WI38 (cell line): ENCODE measurements around the gene ARPC5L.

Experiments
- H3K4me3 ChIP-seq: 2 replicates; pipeline ENCODE4 v1.5.1; 2011; ENCODE audit warnings: low read depth, mild to moderate bottlenecking, control low read depth, low read length
- TF ChIP-seq, protein P1 (sequence below): IDR thresholded peaks from 2 replicates; pipeline ENCODE4 v1.5.1; 2012; ENCODE audit warnings: low read depth, mild to moderate bottlenecking, control low read depth, low read length

Gene ARPC5L

DNA sequence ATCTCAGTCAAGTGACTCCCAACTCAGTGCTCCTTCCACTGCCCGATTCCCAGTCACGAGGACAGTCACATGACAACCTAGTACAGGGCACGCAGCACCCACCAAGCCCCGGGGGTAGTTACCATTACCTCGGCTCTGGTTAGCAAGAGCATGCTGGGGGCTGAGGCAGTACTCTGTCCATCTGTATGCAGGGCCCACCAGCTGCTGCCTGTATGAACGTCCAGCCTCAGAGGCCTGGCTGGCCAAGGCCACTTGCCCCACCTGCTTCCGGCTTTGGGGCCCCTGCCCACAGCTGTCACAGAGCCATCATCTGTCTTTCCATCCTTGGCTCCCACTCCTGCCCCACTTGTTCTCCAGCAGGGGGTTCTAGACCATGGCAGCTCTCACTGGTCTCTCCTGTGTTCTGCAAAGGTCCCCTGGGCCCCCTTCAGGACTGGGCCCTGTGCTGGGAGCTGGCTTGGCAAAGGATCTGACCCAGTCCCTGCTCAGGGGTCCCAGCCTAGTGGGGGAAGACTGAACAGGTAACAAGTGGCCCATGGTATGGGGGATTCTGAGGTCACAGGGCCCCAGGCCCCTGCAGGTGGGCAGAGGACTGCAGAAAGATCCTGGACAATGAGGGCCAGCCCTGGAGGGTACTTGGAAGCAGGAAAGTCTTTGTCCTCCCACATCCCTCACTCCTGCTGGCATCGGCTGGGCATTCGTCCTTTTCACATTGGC lies 3.4 kb upstream of the ARPC5L start:
- TF ChIP-seq, protein P1, sequence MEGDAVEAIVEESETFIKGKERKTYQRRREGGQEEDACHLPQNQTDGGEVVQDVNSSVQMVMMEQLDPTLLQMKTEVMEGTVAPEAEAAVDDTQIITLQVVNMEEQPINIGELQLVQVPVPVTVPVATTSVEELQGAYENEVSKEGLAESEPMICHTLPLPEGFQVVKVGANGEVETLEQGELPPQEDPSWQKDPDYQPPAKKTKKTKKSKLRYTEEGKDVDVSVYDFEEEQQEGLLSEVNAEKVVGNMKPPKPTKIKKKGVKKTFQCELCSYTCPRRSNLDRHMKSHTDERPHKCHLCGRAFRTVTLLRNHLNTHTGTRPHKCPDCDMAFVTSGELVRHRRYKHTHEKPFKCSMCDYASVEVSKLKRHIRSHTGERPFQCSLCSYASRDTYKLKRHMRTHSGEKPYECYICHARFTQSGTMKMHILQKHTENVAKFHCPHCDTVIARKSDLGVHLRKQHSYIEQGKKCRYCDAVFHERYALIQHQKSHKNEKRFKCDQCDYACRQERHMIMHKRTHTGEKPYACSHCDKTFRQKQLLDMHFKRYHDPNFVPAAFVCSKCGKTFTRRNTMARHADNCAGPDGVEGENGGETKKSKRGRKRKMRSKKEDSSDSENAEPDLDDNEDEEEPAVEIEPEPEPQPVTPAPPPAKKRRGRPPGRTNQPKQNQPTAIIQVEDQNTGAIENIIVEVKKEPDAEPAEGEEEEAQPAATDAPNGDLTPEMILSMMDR: no peak
- H3K4me3 ChIP-seq: no peak overlapping the region

DNA sequence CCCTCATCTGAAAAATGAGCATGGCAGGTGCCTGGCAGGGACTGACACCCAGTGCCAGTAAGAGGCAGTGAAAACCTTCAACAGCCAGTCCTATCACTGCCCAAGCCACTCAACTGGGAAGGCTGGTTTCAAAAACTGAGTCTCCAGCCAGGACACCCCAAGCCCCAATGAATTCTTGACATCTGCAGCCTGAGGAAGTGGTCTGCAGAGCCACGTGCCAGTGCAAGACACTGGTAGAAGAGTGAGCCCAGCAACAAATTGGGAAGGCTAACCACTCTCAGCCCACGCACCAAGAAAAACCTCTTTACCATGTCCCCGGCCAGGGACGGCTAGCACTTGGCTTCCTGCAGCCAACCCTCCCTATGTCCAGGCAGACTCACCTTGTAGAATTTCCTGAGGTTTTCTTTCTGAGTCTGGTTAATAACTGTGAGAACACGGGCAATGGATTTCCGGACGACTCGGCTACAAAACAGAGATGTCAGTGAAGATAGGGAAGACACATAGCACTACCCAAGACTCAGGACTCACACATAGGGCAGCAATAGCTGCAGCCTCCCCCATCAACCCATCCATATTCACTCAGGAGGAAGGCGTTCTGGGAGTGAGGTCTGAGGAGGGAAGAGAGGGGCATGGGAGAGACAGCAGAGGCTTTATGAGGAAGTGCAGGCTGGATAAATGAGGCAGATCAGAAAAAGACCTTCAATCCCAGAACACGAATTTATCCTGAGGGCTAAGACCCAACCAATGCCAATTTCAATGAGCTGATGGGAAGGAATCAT lies 1.9 kb upstream of the ARPC5L start:
- peak overlapping the region; percentile 85 for H3K4me3 ChIP-seq
- TF ChIP-seq, protein P1: no peak

DNA sequence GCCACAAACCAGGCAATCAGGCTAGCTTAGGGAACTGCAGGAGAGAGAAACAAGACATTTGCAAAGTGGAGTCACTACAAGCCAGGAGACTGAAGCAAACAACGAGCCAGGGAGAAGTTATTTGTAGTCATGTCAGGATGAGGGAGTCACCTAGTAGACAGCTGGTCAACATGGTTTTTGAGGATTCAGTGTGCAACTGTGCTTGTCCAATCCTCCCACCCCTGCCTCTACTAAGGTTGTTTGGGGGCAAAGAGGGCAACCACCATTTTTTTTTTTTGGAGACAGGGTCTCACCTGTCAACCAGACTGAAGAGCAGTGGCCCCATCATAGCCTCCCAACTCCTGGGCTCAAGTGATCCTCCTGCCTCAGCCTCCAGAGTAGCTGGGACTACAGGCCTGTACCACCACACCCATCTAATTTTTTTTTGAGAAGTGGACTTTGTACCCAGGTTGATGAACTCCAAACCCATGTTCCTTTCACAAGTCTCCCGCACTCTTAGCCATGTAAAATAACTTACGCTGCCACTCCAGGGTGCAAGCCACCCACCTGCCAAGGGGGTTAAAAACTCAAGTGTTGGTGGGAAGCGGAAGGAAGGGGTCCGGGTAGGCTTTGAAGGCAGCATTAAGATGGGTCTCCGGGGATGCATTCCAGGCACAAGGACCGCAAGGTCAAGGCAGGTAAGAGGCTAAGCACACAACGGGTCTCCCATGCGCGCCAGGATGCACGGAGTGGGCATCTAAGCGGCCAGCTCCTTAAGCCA lies 1.2 kb upstream of the ARPC5L start:
- TF ChIP-seq, protein P1: no peak
- H3K4me3 ChIP-seq: peak overlapping the region; percentile 85

DNA sequence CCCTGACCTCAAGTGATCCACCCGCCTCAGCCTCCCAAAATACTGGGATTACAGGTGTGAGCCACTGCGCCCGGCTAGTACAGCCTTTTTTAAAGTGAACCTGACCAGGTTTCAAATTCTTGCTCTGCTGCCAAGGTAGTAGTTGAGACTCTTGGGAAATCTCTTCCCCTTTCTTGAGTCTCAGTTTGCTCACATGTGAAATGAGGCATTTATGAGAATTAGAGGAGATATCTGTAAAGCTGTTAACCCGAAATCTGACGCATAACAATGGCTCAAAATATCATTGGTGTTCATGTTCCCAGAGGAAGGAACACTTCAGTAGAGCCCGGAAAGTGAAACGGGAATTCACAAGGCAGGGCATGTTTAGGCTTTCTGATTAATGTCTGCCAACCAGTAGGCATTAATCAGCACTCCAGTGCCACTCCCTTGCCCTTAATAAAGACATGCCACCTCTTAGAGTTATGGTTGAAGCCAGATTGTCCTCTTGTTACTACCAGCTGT lies 1.5 kb downstream of the ARPC5L start:
- TF ChIP-seq, protein P1: no peak
- no peak overlapping the region for H3K4me3 ChIP-seq

DNA sequence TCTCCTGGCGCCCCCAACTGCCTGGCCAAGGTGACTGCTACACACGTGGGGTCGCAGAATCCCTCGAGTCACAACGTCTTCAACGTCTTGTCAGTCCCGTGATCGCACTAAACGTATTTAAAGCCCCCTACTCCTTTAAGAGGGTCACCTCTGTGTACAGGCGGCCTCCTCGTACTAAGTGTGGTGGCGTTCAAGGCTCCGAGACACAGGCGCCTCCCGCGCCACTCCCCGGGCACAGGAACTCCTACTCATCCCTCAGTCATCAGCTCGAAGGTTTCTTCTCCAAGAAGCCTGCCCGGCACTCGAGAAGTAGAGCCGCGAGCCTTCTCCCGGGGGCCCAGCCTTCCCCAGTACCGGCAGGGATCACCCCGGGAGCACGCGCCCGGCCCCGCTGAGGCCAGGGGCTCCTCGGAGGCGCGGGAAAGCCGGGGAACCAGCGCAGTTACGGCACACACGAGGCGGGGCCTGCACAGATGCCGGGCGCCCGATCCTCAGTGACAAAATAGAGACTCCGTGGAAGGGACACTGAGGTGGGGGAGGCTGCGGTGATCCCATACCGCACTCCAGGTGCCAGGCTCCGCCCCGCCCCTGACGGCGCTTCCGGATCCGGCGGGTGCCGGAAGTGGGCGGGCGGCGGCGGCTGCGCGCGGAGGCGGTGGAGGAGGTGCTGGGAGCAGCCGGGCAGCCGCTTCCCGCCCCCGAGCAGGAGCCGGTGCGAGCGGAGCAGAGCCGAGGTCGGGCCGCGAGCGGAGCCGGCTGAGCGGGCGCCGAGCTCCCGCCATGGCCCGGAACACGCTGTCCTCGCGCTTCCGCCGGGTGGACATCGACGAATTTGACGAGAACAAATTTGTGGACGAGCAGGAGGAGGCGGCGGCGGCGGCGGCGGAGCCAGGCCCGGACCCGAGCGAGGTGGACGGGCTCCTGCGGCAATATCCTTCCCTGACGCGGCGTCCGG lies 6.9 kb downstream of the ARPC5L start:
- TF ChIP-seq, protein P1: 0 out of 2 replicates have a peak, but pooled peaks have one; percentile 7
- peak overlapping the region; percentile 94 for H3K4me3 ChIP-seq

DNA sequence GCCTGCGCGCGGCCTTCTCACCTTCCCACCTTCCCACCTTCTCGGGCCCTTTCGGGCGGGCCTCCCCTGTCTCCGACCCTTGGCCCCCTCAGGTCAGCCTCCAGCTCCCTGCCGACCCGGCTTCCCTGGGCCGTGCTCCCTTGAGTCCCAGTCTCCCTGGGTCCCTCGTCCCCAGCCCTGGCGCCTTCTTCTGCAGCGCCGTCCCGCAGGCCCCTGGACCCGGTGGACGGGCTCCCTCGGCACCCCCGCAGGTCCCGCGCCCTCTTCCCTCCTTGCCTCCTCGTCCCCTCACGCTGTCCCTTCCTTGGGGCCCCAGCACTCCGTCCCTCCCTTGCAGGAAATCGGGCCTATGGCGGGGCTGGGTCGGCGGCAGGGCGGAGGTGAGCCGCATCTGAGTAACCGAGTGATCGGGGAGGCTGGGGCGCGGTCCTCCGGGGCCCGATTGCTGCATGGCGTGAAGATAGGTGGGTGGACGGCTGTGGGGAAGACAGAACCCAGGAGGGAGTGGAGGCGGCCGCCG lies 7.6 kb downstream of the ARPC5L start:
- H3K4me3 ChIP-seq: peak overlapping the region; percentile 94
- TF ChIP-seq, protein P1: no peak
